ENCODE data around the gene SHMT1. TPM values are rescaled to one million over a fixed set of nuclear protein-coding genes. Genes with fewer than 3 reads are reported as not detected.
A peak's percentile ranks its signal among the peaks of the same experiment; 100 is the strongest.
"Not testable (repeated sequence)": the region's sequence is repeated elsewhere in the genome, so short reads cannot be mapped to it uniquely, and the experiment has no call there.

The SHMT1 gene
- total and polyA plus RNA-seq, 2 donors from 2014 or later = 162 to 241 TPM

DNA sequence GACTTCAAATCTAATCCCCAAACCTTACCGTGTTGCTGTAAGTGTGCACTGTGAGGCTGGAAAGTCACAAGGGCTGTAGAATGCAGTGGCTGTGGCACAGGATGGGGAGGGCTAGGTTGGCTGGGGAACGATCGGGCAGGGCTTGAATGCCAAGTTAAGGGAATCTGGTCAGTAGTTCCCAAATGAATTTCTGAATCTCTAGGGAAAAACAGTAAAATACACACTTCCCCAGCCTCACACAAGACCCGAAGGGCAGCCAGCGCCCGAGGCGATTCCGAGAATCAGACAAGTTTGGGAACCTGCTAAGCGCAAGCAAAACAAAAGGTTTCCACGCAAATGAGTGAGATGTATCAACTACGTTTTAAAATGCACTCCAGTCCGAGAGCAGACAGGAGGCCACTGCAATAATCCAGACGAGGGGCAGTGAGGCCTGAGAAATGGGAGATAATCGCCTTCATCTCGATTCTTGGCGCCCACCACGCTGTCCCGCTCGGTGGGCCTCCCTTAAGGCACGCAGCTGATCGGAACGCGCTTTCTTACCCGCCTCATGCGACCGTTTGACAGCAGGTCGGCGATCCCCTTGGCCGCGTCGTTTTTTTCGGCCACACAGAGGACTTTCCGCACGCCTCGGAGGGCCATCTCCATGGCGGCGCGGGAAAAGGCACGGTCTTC lies 49.2 kb downstream of the SHMT1 start:
- H3K9me3 ChIP-seq (ENCODE audit: control insufficient read depth in 2 of 3, insufficient read depth in 1 of 3, low read length in 3 of 3) = no peaks in the 10 kb centered on the region
- H3K4me3 ChIP-seq (ENCODE audit: low read length in 3 of 3) = peak overlapping the region; percentile 90 to 97 (median 91)
- peaks cover 2 to 22% (median 9%) of the 10 kb centered on the region in 3 donors for H3K36me3 ChIP-seq (ENCODE audit: control insufficient read depth in 2 of 3, insufficient read depth in 3 of 3, low read length in 3 of 3)
- H3K9ac ChIP-seq (ENCODE audit: low read length in 3 of 3) = peak overlapping the region; percentile 72 to 91 (median 82)
- peak overlapping the region; percentile 44 to 92 for H3K27ac ChIP-seq (ENCODE audit: low read depth in 2 of 2, low read length in 2 of 2)
- TF ChIP-seq, protein P1, sequence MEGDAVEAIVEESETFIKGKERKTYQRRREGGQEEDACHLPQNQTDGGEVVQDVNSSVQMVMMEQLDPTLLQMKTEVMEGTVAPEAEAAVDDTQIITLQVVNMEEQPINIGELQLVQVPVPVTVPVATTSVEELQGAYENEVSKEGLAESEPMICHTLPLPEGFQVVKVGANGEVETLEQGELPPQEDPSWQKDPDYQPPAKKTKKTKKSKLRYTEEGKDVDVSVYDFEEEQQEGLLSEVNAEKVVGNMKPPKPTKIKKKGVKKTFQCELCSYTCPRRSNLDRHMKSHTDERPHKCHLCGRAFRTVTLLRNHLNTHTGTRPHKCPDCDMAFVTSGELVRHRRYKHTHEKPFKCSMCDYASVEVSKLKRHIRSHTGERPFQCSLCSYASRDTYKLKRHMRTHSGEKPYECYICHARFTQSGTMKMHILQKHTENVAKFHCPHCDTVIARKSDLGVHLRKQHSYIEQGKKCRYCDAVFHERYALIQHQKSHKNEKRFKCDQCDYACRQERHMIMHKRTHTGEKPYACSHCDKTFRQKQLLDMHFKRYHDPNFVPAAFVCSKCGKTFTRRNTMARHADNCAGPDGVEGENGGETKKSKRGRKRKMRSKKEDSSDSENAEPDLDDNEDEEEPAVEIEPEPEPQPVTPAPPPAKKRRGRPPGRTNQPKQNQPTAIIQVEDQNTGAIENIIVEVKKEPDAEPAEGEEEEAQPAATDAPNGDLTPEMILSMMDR (IDR thresholded peaks at IDR 0.05; ENCODE audit: borderline replicate concordance, extremely low read depth, insufficient read depth) = no peak
- peaks cover 4 to 47% (median 24%) of the 10 kb centered on the region in 3 donors for H3K4me1 ChIP-seq (ENCODE audit: control insufficient read depth in 2 of 3, insufficient read depth in 2 of 3, low read depth in 1 of 3, low read length in 3 of 3)
- intact Hi-C loops (cut with DNase I) = no loop called here
- no peaks in the 10 kb centered on the region for H3K27me3 ChIP-seq (ENCODE audit: control insufficient read depth, insufficient read depth, low read length)
- FAIRE-seq (no peak), DNase-seq (peak in 2 of 5 donors; percentile 24 to 48)

DNA sequence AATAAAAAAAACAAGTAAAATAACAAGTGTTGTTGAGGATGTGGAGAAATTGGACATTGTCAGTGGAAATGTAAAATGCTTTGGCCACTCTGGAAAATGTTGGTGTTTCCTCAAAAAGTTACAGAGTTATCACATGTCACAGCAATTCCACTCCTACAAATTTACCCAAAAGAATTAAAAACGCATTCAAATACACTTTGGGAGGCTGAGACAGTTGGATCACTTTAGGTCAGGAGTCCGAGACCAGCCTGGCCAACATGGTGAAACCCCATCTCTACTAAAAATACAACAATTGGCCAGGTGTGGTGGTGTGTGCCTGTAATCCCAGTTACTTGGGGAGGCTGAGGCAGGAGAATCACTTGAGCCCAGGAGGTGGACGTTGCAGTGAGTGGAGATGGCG lies 54.1 kb downstream of the SHMT1 start:
- H3K4me1 ChIP-seq (ENCODE audit: control insufficient read depth in 2 of 3, insufficient read depth in 2 of 3, low read depth in 1 of 3, low read length in 3 of 3) = peaks cover 0 to 15% (median 4%) of the 10 kb centered on the region in 3 donors
- peaks cover 10 to 20% (median 16%) of the 10 kb centered on the region in 3 donors for H3K36me3 ChIP-seq (ENCODE audit: control insufficient read depth in 2 of 3, insufficient read depth in 3 of 3, low read length in 3 of 3)
- no peaks in the 10 kb centered on the region for H3K27me3 ChIP-seq (ENCODE audit: control insufficient read depth, insufficient read depth, low read length)
- DNase-seq (no peak), FAIRE-seq (no peak)
- no peak overlapping the region for H3K4me3 ChIP-seq (ENCODE audit: low read length in 3 of 3)
- H3K9ac ChIP-seq (ENCODE audit: low read length in 3 of 3) = no peak overlapping the region
- intact Hi-C loops (cut with DNase I) = no loop called here
- H3K9me3 ChIP-seq (ENCODE audit: control insufficient read depth in 2 of 3, insufficient read depth in 1 of 3, low read length in 3 of 3) = no peaks in the 10 kb centered on the region
- TF ChIP-seq, protein P1 (IDR thresholded peaks at IDR 0.05; ENCODE audit: borderline replicate concordance, extremely low read depth, insufficient read depth) = no peak
- no peak overlapping the region for H3K27ac ChIP-seq (ENCODE audit: low read depth in 2 of 2, low read length in 2 of 2)

DNA sequence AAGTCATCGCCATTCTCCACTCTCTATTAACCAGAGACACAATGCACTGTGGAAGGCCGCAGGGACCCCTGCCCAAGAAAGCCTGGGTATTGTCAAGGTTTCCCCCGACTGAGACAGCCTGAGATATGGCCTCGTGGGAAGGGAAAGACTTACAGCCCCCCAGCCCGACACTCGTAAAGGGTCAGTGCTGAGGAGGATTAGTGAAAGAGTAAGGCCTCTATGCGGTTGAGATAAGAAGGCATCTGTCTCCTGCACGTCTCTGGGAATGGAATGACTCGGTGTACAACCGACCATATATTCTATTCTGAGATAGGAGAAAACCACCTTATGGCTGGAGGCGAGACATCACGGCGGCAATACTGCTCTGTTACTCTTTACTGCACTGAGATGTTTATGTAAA lies 60.1 kb downstream of the SHMT1 start:
- not testable (repeated sequence) for H3K9ac ChIP-seq (ENCODE audit: low read length in 3 of 3); H3K4me3 ChIP-seq (ENCODE audit: low read length in 3 of 3)

DNA sequence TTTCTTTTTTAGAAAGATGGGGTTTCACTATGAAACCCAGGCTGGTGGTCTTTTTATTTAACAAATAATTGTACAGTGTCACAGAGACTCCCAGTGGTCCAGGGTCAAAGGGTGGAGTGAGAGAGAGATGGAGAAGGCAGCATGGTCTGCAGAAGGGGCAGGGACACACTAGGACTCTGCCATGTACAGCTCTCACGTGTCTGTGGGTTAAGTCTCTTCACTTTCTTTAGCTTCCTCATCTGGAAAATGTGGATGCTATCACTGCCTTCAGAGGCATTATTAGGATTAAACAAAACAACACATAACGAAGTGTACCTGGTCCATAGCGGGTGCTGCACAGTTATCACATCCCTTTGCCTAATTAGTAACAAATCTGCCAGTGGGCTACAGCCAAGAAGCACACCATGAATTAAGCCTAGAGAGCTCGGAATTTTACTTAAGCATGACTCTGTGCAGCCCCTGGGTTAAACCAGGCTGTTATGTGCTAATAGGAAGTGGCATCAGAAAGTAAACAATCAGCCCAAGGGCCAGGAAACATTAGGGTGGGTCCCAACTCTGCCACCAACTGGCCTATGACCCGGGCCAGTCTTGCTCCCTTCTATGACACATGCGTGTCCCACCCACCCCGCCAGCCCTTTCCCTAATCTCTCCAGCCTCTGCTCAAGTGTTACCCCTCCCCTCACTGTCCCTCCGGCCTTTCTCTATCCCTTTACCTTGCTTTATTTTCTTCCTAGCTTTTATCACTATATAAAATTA lies 62.4 kb downstream of the SHMT1 start:
- peaks cover 17 to 33% (median 31%) of the 10 kb centered on the region in 3 donors for H3K36me3 ChIP-seq (ENCODE audit: control insufficient read depth in 2 of 3, insufficient read depth in 3 of 3, low read length in 3 of 3)
- no peak overlapping the region for H3K4me3 ChIP-seq (ENCODE audit: low read length in 3 of 3)
- TF ChIP-seq, protein P1 (IDR thresholded peaks at IDR 0.05; ENCODE audit: borderline replicate concordance, extremely low read depth, insufficient read depth) = no peak

More for the DNA sequence above, 60.1 kb downstream of the SHMT1 start:
- H3K9me3 ChIP-seq (ENCODE audit: control insufficient read depth in 2 of 3, insufficient read depth in 1 of 3, low read length in 3 of 3); H3K27me3 ChIP-seq (ENCODE audit: control insufficient read depth, insufficient read depth, low read length); DNase-seq; H3K4me1 ChIP-seq (ENCODE audit: control insufficient read depth in 2 of 3, insufficient read depth in 2 of 3, low read depth in 1 of 3, low read length in 3 of 3); FAIRE-seq; H3K27ac ChIP-seq (ENCODE audit: low read depth in 2 of 2, low read length in 2 of 2); intact Hi-C loops (cut with DNase I): not testable (repeated sequence)
- peaks cover 19 to 44% (median 36%) of the 10 kb centered on the region in 3 donors for H3K36me3 ChIP-seq (ENCODE audit: control insufficient read depth in 2 of 3, insufficient read depth in 3 of 3, low read length in 3 of 3)

DNA sequence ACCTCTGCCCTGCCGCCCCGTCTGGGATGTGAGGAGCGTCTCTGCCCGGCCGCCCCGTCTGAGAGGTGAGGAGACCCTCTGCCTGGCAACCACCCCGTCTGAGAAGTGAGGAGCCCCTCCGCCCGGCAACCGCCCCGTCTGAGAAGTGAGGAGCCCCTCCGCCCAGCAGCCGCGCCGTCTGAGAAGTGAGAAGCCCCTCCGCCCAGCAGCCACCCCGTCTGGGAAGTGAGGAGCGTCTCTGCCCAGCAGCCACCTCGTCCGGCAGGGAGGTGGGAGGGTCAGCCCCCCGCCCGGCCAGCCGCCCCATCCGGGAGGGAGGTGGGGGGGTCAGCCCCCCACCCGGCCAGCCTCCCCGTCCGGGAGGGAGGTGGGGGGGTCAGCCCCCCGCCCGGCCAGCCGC lies 65.3 kb downstream of the SHMT1 start:
- H3K4me3 ChIP-seq (ENCODE audit: low read length in 3 of 3); H3K27me3 ChIP-seq (ENCODE audit: control insufficient read depth, insufficient read depth, low read length); H3K9ac ChIP-seq (ENCODE audit: low read length in 3 of 3); H3K9me3 ChIP-seq (ENCODE audit: control insufficient read depth in 2 of 3, insufficient read depth in 1 of 3, low read length in 3 of 3); H3K4me1 ChIP-seq (ENCODE audit: control insufficient read depth in 2 of 3, insufficient read depth in 2 of 3, low read depth in 1 of 3, low read length in 3 of 3); DNase-seq; intact Hi-C loops (cut with DNase I); FAIRE-seq; H3K27ac ChIP-seq (ENCODE audit: low read depth in 2 of 2, low read length in 2 of 2): not testable (repeated sequence)
- peaks cover 15 to 26% (median 21%) of the 10 kb centered on the region in 3 donors for H3K36me3 ChIP-seq (ENCODE audit: control insufficient read depth in 2 of 3, insufficient read depth in 3 of 3, low read length in 3 of 3)

More for the DNA sequence above, 62.4 kb downstream of the SHMT1 start:
- Histone ChIP-seq H3K9ac (ENCODE audit: low read length in 3 of 3) (no peak overlapping the region), H3K27ac (ENCODE audit: low read depth in 2 of 2, low read length in 2 of 2) (no peak overlapping the region), H3K9me3 (ENCODE audit: control insufficient read depth in 2 of 3, insufficient read depth in 1 of 3, low read length in 3 of 3) (no peaks in the 10 kb centered on the region), H3K4me1 (ENCODE audit: control insufficient read depth in 2 of 3, insufficient read depth in 2 of 3, low read depth in 1 of 3, low read length in 3 of 3) (no peaks in the 10 kb centered on the region), H3K27me3 (ENCODE audit: control insufficient read depth, insufficient read depth, low read length) (no peaks in the 10 kb centered on the region)
- intact Hi-C loops (cut with DNase I) = no loop called here
- DNase-seq (no peak), FAIRE-seq (no peak)

Measured in kidney (tissue), 14 donors.